HG02763 (cell line): Measurements from ENCODE around the gene OPCML.

Experiments
- ATAC-seq: cut with Tn5 transposase; IDR thresholded peaks from one replicate; pipeline ENCODE4 v1.9.1; 2021; ENCODE audit warnings: mild to moderate bottlenecking, moderate library complexity; ENCODE audit not compliant: unreplicated experiment

Gene OPCML

GRCh38 chr11:133362916-133363315 is 169.4 kb downstream of the OPCML start:
- no peak for ATAC-seq

DNA sequence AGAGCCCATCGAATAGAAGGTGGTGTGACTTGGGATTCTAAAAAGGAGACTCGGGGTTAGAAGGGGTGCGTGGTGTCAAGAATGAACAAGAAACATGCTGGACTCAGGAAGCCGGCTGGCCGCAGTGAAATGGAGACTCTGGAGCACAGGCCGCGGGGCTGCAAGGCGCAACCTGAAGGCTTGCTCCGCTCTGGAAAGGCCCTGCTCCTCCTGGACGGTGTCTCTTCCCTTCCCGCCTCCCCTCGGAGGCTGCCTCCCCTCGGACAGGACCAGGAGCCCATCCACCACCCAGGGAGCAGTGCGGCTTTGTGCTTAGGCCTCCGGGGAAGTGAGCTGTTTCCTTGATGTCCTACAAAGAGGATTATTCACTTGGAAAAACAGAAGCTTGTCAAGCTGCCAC is 170.1 kb downstream of the OPCML start:
- ATAC-seq: no peak

DNA sequence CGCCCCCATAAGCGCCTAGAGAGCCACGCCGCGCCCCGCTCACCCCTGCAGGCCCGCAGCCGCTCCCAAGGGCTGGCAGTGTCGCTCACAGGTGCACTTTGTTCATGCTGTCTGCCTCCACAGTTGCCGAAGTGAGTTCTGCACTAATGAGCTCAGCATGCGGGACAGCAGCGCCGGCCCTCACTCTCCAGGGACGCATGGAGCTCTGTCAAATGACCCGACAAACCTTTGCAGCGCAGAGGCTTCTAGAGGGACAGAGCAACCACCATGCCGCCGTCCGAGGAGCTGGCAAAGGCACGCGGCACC is 170.7 kb downstream of the OPCML start:
- ATAC-seq: no peak

GRCh38 chr11:133360860-133361688 is 171.2 kb downstream of the OPCML start:
- ATAC-seq: no peak

- ATAC-seq: no peak
These were observed 177.2 kb downstream of the OPCML start for GRCh38 chr11:133355095-133355494.

DNA sequence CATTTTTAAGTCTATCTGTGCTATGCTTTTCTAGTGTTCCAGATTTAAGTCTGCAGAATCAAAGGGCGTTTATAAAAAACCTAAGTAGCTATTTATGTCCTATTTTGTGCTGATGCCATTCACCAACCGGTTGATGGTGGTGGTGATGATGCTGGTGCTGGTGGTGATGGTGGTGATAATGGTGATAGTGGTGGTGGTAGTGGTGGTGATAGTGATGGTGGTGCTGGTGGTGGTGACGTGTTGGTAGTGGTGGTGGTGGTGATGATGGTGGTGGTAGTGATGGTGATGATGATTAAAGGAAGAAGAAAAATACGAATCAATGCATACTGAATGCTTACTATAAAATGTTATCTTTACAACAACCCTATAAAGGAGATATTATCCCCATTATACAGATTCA is 178.2 kb downstream of the OPCML start:
- no peak for ATAC-seq

GRCh38 chr11:133350045-133350444 is 182.3 kb downstream of the OPCML start:
- no peak for ATAC-seq

GRCh38 chr11:133347988-133348387 is 184.3 kb downstream of the OPCML start:
- ATAC-seq: no peak

DNA sequence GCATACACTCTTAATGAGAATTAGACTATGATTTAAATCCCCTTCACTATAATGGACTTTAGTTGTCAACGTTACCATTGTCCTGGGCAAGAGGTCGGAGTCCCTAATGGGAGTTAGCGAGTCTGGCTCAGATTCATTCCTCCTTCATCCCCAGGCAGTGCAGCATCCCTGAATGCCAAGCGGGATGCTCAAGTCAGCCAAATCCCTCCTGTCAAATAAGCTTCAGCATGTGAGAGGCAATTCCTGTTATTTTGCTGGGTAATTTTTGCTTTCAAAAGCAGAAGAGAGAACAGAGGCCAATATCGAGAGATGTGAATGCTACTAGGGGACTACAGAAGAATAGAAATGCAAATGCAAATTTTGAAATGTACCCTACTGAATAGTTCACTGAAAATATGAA is 186.2 kb downstream of the OPCML start:
- no peak for ATAC-seq

DNA sequence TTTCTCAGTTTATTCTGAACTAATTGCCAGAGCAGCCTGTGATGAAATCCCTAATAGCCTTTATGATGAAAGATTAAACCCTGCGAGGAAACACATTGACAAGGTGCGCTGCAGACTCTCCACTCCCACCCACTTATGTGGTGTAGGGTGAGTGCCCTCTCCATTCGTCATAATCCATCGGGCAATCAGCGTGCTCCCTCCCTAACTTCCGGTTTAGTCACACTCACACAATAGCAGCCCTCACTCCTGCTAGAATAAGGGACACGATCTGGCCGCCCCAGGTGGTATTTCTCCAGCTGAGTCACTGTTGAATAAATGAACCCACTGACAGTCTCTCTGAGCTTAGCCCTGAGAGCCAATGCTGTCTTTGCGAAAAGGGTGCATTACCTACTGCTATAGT is 188.3 kb downstream of the OPCML start:
- ATAC-seq: no peak

GRCh38 chr11:133339495-133340140 is 192.7 kb downstream of the OPCML start:
- no peak for ATAC-seq

DNA sequence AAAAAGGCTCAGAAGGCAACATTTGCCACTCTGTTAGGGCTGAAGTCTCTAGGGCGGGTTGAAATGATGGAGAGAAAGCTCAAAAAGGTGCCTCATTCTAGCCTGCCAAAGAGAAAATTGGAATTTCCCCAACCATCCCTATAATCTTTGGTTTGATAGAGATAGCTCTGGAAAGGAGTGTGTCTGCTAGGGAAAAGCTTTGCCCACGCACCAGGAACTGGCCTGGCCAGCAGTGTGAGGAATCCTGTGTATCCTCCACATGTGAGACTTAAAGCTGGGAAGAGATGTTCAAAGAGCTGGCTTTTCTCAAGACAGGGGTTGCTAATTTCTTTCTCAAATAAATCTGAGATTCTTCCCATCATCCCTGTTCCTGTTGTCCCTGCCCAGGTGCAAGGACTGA is 193.7 kb downstream of the OPCML start:
- no peak for ATAC-seq

DNA sequence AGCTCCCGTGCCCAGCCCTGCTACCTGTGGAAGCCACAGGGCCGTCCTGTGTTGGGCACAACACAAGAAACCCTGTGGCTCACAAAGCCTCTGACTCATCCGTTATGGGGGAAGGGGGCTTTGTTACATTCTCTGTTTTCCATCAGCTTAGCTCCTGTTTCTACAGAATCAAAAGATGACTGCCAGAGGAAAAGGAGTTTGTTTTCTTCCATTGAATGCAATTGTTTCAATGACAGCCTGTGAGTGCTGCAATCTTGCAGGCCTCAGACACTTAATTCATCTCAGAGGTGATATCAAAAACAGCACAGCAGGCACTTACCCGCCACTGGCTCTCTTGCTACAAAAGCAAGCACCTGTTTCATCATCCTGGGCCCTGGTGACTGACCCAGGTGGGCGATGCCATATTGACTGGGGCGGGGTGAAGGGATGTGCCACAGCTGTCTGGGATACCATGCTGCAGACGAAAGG is 194.3 kb downstream of the OPCML start:
- no peak for ATAC-seq

GRCh38 chr11:133337193-133337592 is 195.1 kb downstream of the OPCML start:
- ATAC-seq: no peak

DNA sequence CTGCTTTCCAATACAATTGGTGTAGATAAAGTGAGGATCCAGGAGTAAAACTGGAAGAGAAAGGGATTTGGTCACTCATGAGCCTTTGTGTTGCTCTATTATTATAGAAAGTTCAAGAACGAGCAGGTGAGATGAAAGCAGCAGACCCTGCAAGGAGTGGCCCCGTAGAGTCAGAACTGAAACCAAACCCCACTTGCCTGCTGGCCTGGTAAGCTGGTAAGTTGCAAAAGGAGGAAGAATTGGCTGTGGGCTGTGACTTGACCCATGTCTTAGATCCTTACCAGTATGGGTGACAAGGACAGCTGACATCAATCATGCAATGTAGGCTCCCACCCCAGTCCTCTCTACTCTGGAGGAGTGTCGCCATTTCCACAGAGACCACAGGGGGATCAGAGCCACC is 201.3 kb downstream of the OPCML start:
- ATAC-seq: no peak

GRCh38 chr11:133326849-133327248 is 205.5 kb downstream of the OPCML start:
- no peak for ATAC-seq

DNA sequence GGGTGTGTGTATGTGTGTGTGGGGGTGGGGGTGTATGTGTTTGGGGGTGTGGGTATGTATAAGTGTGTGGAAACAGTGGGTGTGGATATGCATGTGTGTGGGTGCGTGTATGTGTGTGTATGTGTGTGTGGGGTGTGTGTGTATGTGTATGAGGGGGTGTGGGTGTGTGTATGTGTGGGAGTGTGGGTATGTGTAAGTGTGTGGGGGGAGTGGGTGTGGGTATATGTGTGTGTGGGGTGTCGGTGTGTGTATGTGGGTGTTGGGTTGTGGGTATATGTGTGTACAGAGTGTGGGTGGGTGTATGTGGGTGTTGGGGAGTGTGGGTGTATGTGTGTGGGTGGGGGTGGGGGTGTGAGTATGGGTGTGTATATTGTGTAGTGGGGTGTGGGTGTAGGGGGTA is 206.0 kb downstream of the OPCML start:
- no peak for ATAC-seq

- ATAC-seq: no peak
These were observed 206.6 kb downstream of the OPCML start for GRCh38 chr11:133325711-133326110.

DNA sequence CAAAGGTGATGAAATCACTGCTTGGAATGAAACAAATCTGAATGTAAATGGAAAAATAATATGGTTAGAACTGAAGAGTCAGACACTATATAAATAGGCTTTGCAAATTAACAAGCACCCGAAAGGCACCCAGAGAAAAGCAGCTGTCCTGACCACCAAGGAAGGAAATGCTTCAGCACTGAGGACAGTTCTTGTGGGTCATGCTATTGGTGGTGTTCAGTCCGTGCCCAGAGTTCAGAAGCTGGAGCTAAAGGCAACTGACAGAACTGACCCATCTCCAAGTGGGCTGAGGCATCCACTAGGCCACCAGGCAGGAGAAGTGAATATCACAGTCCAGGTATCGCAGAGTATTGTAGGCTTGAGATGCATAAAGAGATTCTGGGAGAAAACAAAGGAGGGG is 208.9 kb downstream of the OPCML start:
- no peak for ATAC-seq

DNA sequence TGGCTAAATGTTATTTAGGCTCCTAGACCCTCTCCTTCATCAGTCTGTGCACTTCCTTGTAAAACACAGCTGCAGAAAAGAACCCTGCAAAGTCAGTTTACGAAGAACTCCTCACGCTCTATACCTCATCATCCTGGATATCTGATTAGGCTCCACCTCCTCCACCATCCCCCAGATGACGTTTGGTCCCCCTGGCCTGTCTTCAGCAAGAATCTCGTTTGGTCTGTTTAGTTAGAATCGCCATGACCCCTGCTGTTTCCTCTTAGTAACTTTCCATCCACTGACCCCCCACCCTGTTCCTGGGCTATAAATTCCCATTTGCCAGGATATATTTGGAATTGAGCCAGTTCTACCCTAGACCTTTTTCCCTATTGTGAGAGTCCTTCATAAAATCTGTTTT is 214.1 kb downstream of the OPCML start:
- no peak for ATAC-seq

DNA sequence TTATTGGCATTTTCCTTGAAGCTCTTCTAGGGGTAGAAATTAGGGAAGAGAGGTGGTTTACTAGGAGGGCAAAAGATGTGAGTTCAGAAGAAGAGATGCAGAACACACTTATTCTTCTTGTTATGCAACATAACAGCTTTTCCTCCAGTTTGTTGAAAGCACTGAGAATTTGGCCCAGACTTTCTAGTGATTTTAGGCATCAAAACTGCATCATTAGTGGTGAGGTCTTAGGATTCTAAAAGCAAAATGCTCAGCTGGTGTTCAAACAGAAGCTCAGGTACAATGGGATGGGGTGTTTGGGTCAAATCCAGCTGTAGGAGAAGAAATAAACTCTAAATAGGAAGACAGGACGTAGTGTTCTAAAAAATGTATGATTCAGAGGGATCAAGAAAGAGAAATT is 221.1 kb downstream of the OPCML start:
- ATAC-seq: no peak

DNA sequence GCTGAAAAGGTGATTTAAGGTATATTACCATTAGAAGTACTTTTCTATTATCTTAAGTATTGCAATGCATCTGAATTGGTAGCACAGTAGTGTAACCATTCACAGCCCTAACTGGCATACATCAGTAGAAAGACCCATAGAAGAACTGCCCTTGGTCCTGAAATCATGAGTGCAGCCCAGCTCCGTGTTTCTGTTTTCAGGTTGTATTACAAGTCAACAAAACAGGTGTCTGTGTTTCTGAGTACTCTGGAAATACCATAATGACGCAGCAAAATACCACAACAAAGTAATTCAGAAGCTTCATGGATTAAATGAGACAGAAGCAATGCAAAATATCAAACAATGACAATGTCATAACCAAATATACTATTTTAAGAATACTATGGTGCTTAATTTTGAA is 226.3 kb downstream of the OPCML start:
- no peak for ATAC-seq
